ENCODE data around the gene BOC.
"Not testable (repeated sequence)": the region's sequence is repeated elsewhere in the genome, so short reads cannot be mapped to it uniquely, and the experiment has no call there.

Gene BOC, protein sequence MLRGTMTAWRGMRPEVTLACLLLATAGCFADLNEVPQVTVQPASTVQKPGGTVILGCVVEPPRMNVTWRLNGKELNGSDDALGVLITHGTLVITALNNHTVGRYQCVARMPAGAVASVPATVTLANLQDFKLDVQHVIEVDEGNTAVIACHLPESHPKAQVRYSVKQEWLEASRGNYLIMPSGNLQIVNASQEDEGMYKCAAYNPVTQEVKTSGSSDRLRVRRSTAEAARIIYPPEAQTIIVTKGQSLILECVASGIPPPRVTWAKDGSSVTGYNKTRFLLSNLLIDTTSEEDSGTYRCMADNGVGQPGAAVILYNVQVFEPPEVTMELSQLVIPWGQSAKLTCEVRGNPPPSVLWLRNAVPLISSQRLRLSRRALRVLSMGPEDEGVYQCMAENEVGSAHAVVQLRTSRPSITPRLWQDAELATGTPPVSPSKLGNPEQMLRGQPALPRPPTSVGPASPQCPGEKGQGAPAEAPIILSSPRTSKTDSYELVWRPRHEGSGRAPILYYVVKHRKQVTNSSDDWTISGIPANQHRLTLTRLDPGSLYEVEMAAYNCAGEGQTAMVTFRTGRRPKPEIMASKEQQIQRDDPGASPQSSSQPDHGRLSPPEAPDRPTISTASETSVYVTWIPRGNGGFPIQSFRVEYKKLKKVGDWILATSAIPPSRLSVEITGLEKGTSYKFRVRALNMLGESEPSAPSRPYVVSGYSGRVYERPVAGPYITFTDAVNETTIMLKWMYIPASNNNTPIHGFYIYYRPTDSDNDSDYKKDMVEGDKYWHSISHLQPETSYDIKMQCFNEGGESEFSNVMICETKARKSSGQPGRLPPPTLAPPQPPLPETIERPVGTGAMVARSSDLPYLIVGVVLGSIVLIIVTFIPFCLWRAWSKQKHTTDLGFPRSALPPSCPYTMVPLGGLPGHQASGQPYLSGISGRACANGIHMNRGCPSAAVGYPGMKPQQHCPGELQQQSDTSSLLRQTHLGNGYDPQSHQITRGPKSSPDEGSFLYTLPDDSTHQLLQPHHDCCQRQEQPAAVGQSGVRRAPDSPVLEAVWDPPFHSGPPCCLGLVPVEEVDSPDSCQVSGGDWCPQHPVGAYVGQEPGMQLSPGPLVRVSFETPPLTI

DNA sequence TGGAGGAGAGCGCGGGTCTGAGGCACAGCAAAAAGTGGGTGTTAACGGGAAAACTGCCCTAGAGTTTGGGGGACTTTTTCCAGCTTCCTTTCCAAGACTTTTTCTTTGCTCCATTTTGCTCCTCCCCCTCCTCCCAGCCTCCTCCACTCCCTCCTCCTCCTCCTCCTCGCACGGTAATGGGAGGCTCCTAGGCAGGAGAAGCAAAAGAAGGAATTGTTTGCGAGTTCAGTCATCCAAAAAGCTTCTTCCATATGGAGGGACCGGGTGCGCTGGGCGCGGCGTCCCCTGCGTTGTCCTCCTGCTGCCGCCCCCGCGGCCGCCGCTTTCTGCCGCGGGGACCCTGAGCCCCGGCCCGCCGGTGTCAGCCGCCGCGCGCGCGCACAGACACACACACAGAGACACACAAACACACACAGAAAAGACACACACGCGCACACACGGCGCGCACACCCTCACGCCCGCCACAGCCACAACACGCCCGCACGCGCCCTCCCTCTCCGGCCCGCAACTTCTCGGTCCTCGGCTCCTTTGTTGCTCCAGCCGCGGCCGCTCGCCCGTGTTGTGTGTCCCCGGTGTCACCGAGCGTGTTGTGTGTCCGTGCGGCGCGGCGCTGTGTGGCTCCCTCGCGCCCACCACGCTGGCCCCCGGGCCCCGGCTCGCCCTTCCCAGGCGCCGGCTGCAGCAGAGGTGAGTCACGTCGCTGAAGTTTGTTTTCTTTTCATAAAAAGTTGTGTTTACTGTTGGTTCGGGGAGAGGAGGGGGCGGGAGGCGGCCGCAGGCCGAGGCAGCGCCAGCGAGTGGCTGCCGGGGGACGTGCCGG, at the start of gene BOC:
BOC (plus strand) TSS at position 228 of the 820 bp plus-strand sequence. CDS start 38,246 bp downstream, outside the sequence.
- DNase-seq = peak; percentile 89

DNA sequence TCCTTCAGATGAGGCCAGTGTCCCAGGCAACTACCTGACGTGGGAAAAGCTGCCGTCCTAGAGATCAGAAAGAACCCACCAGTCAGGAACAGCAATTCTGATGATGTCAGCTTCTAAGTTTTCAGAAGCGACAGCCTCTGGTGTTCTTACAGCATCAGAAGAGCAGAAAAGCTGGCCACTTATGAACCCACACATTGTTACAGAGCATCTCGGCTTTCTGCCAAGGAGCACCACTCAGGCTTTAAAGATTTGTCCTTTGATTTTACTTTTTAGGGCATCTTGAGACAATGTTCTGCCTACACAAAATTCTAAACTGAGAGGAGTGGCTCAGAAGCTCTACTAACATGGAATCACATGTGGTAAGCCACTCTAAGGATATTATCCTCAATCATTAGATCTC, 49.7 kb upstream of the BOC start:
- DNase-seq = no peak

DNA sequence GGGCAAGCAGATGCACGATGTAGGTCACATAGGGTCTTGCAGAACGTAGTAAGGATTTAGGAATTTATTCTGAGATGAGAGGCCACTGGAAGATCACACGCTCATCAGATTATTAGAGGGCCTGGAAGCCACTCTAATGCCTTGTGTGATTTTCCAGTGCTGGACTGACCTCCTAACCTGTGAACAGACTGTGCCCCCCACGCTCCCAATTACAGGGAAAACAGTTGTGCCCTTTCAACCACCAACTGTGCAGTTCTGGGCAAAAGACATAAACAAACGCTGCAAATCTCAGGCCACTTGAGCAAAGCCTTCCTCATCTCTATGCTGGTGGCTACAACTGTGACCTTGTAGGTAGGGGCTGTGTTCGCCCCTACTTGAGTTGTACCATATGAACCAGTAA, 48.2 kb upstream of the BOC start:
- DNase-seq = no peak

DNA sequence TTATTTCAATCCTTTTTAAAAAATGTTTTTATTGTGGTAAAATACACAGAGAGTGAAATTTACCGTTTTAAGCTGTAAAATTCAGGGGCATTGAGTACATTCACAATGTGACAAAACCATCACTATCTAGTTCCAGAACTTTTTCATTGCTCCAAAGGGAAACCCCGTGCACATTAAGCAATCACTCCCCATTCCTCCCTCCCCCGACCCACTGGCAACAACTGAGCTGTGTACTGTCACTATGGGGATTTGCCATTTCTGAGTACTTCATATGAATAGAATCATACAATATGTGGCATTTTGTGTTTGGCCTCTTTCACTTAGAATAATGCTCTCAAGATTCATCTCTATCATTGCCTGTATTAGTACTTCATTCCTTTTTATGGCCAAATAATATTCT, 45.5 kb upstream of the BOC start:
- DNase-seq = peak; percentile 43

DNA sequence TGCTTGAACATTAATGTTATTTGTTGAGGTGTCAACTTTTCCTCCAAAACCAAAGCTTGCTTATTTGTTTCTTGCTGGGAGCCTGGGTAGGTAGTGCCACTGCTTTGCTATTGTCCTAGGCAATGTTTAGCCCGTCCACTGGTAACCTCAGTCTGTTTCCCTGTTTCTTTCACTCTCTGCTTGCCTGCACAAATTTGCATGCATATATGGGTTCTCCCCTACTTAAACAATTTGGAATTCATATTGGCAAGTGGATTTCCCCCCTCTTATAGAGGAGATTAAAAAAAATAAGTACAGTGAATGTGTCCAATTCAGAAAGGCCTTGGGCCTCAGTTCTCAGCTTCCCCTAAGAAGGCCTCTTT, 45.0 kb upstream of the BOC start:
- DNase-seq = no peak

DNA sequence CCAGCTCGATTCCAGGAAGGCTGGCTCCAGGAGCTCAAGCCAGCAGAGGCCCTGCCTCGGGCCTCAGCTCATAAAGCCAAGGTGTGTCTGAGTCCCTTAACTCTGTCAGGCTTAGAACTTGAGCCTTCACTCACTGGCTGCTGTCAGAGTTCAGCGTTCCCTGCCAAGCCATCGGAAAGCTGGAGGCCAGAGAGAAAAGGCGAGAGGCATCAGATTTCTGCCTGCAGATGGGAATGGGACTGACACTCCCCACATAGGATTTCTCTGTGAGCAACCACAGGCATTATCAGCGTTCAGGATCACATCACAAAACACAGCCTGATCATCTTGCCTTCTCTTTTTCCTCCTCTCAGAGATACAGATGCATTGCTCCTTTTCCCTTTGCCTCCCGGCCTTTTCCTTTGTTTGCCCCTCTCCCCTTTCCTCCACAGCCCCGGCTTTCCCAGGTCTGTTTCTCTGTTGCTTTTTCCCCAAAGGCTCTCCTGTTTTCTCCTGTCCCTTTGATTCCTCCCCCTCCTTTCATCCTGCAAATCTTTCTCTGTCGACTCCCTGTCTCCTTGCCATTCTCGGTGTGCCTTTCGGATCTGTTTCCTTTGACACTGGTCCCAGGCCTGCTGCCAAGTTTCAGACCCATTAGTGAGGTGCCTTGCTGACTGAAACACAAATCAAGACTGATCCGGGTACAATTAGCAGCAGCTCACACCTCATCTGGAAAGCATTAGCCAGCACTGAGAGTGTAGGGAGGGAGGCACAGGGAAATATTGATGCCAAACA, 44.5 kb upstream of the BOC start:
- peak; percentile 95 for DNase-seq

DNA sequence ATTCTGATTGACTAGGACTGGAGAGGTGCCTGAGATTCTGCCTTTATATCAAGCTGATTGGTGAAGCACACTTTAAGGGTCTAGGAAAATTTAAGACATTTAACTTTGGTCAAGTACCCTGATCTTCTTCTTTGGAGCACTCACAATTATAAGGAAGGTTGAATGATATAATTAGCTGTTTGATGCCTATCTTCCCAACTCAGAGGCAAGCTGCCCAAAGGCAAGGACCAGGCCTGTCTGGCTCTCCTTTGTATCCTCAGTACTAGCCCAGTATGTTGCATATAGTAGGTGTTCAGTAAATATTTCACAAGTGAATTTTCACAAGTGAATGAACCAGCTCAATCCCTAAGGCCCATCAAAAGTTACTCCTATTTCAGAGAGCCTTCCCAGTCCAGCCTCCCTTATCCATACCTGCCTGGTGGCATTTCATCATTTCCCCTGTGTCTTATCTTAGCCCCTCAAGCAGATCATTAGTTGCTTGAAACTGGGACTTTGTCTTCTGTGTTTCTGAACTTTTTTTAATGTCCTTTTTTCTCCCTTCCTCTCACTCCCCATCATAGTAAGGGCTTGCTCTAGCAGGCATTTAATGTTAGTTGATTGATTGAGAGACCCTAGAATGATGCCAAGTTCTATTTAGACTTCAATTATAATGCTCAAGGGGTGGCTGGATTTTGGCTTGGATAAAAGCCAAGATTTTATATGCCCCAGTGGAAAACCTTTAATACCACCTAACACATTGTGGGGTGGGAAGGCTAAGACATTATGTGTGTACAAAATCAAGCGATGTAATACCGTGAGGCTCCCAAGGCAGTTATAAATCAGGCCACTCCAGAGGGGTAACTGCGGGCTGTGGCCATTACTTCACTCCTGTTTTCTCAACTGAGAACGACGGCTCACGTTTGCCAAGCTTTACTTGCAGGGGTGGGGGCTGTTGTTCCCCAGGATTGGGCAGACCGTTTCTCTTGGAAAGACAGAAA, 43.2 kb upstream of the BOC start:
- DNase-seq = peak; percentile 67

DNA sequence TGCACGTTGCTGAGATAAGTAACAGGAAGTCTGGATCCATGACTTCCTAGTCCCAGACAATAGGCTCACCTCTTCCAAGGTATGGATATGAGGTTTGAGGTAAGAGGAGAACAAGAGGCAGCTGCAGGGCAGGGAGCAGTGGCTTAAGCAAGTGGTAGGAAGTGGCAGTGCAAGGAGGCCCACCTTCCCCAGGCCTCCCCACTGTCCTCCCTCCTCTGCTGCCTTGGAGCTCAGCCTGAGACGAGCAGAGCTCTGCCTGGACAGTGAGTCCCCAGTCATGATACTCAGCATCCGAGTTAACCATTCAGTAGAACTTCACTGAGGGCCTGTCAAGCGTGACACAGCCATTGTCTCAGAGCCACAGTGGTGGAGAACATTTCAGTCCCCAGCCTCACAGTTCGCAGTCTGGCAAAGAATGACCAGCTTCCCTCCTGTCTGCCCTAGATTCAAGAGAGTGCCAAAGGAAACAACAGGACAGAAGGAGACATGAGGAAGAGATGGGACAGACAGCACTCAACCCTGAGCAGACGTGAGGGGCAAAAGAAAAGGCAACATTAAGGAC, 41.4 kb upstream of the BOC start:
- DNase-seq = no peak

DNA sequence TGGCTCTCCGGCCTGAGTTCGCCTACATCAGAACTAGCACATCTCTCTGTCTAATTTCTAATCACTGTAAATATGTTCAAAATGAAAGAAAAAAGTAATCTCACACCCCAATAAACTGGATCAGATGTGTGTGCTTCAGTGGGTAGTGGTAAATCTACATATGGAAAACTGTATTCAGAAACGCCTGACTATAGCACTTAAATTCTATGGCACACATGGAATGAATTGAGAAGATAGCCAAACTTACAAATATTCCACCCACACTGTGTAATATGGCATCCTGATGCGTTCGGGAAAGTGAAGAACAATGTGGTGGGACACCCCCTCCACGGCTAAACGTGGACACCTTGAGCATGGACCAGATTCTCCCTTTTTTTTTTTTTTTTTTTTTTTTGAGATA, 40.6 kb upstream of the BOC start:
- DNase-seq = no peak

DNA sequence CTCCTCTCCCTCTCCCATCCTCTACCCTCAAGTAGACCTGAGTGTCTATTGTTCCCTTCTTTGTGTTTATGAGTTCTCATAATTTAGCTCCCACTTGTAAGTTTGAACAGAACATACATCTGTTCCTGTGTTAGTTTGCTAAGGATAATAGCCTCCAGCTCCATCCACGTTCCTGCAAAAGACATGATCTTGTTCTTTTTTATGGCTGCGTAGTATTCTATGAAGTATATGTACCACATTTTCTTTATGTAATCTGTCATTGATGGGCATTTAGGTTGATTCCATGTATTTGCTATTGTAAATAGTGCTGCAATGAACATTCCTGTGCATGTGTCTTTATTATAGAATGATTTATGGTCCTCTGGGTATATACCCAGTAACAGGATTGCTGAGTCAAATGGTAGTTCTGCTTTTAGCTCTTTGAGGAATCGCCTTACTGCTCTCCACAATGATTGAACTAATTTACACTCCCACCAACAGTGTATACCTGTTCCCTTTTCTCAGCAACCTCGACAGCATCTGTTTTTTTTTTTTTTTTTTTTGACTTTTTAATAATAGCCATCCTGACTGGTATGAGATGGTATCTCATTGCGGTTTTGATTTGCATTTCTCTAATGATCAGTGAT, 39.6 kb upstream of the BOC start:
- DNase-seq = not testable (repeated sequence)

DNA sequence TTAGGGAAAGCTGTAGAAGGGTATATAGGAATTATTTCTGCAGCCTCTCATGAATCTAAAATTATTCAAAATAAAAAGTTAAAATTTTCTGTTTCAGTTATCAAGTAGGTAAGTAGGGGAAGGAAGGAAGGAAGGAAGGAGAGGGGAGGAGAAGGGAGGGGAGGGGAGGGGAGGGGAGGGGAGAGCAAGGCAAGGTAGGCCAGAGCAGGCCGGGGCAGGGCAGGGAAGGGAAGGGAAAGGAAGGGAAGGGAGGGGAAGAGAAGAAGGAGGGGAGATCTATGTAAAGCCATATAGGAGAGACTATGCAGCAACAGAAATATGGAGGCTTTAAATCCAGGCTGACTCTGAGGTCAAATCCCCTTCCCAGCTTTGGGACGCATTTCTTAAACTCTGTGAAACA, 38.3 kb upstream of the BOC start:
- DNase-seq = no peak

DNA sequence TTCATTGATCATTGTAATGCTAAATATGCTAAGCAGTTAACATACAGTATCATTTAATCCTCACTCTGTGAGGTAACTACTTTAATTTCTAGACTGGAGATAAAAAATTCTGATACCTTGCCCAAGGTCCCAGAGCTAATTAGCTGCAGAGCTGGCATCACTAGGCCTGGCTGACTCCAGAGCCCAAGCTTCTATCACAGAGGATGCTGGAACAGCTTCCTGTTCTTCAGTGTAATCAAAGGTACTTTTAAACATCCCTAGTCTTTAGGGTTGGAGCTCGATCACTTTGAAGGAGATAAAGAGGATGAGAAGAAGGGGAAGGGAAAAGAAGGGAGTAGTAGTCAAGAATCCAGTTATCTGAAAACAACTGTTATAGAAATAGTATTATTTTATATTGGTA, 37.1 kb upstream of the BOC start:
- no peak for DNase-seq

DNA sequence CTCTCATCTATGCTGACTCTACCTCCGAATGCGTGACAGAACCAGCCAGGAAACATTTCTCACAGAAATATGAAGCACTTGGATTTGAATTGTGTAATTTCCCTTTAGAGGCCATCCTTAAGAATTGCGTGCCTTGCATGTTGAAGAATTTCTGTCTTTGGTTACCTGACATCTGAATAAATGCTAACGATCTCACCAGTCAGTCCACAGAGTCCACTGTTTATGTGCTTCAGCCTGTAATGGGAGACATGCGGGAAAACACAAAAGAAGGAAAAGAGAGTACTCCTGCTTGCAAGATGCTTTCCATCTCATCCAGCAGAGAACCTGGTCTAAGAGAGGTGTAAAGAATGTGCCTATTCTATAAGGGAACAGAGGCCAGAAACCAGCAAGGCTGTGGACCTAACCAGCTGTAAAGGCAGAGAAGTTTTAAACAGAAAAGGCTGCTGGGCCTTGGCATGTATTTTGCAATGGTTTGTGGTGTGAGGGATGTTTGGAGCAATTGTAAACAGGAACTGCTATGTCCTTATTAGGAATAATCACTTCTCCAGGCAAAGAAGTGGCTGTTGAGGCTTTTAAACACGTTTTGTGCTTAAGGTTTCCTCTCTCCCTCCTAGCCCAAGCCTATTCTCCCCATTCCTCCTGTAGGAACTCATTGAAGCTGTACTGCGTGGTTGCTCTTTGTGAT, 36.4 kb upstream of the BOC start:
- DNase-seq = no peak

DNA sequence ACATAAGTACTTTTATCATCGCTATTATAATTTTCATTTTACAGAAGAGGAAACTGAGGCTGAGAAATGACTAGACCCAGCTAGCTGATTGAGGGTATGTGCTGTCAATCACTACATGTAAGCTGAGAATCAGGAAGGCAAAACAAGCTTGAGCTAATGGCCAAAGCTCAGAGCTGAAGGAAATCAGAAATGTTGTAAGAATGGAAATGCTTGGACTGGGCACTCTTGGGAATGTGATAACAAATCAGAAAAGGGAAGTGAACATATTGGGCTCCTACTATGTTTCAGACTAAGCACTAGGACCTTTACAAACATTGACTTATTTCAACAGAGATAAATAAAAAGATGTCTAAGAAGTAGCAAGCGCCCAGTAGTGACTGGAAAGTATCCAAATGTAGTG, 33.8 kb upstream of the BOC start:
- DNase-seq = no peak

DNA sequence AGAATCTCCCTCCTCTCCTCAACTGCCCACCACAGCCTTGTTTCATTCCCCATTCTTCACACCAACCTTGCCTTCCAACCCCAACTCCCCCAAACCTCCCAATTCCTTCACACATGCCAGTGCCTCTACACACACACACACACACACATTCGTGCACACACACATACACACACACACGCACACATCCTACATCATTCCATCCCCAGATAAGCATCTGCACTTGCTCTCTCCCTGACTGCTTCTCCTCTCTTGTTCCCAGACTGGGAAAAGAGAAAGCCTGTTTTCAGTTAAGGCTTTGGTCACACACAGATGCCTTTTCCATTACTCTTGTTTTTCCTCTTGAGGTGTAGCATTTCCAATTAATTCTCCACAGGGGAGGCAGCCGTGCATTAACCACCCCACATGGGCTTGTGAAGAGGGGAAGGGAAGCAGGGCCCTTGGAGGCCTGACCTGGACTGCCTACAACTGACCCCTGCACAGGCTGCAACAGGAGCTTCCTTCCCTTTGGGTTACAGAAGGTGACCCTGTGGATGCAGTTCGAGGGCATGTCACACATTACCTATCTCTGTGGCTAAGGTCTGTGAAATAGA, 32.0 kb upstream of the BOC start:
- DNase-seq = no peak

DNA sequence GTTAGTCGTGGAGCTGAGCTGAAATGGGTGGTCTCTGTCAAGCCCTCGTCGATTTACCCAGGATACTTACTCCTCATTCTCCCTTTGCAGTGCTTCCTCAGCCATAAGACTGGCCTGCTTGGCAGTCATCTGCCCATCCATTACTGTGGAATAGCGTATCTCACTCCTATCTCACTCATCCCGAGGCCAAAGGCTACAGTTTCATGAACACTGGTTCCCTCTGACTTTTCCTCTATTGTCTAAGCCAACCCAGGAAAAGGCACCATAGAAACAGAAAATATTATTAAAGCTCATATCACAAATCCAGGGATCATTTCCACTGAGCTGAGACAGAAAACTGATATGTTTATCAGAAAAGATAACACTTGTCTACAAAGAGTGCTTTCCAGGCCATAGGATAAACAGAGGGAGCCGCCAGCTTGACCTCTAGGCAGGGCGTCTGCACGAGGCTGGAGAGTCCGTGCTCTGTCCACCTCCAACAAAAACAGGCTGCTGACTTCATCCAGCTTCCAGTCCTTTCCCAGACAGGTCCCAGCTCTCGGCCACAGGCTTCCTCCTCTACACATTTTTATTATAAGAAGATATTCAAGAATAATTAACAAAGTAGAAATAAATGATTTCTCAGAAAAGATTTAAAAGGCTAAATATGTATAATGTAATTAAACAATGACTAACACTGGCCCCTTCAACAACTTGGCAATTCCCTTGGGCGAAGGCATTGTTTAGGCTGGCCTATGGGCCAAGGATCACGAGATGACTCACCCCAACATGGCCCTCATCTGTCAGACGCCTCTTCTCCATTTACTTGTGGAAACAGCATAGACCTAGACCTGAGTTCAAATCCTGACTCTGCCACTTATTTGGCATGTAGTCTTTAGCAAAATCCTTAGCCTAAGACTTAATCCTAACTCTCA, 27.4 kb upstream of the BOC start:
- DNase-seq = no peak

DNA sequence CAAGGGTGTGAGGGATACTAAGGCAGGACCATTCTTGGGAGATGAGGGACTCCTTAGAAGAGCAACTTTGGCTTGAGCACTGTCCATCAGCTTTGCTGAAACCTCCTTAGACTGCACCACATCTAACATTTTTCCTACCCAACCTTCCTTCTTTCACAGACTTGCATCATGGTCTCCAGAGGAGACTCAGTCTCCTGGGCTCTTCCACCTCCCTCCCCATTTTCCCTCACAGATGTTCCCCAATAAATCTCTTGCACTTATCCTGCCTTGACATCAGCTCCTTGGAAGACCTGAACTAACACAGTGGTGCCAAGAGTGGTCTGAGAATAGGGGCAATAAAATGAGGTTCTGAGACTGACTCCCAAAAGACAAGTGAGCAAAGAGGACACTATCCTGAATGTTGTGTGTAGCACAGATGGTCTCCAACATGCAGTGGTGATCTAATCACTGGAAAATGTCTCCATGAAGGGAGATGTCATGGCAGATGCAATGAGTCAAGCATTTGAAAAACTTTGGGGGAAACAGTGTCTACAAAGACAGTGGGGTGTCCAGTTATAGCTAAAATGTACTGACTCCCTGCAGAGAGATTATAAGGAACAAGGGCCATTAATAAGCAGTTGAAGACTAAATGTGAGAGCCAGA, 26.0 kb upstream of the BOC start:
- no peak for DNase-seq

Data from left hindlimb (tissue), 1 donor.